H1 (cell line): ENCODE results near the gene GDF15. TPM values are rescaled to one million over a fixed set of nuclear protein-coding genes. Genes with fewer than 3 reads are reported as not detected.

Experiments
- CTCF ChIA-PET: fragments of 300-600 bp; sonication (Branson Sonifier 250); formaldehyde crosslinking; loops from one replicate; lab custom pipeline; 2021; ENCODE audit not compliant: partially characterized antibody; lab: Charles Lee
- POLR2A ChIA-PET: fragments of 300-600 bp; sonication (Branson Sonifier 250); formaldehyde crosslinking; loops from one replicate; lab custom pipeline; 2021; ENCODE audit warnings: inconsistent platforms; ENCODE audit not compliant: partially characterized antibody; lab: Charles Lee
- DNase-seq, 2 experiments: peaks; one replicate each; pipeline versions ENCODE4 v3.0.0 to v3.0.0-alpha.2; 2010 to 2022; ENCODE audit warnings: low spot score in 2 of 2, low read depth in 1 of 2, mixed read lengths in 1 of 2
- FAIRE-seq: peaks from 2 replicates; lab custom pipeline; 2011; peaks lifted over from hg19 to GRCh38; lab: Jason Lieb, UNC
- H2AFZ ChIP-seq: 2 replicates; pipeline ENCODE4 v1.8.1; 2012; ENCODE audit warnings: low read length, inconsistent platforms
- H2AK5ac ChIP-seq: 2 replicates; pipeline ENCODE4 v1.6.1; 2013; ENCODE audit warnings: low read depth, low read length
- H2BK120ac ChIP-seq: replicated peaks from 2 replicates; pipeline ENCODE3; 2013; ENCODE audit warnings: low read depth, low read length, inconsistent platforms
- H2BK12ac ChIP-seq: 2 replicates; pipeline ENCODE4 v1.6.1; 2013; ENCODE audit warnings: low read depth, low read length
- H2BK15ac ChIP-seq: 2 replicates; pipeline ENCODE4 v1.6.1; 2013; ENCODE audit warnings: low read length
- H2BK20ac ChIP-seq: 2 replicates; pipeline ENCODE4 v1.6.1; 2013; ENCODE audit warnings: low read length
- H2BK5ac ChIP-seq: 2 replicates; pipeline ENCODE4 v1.6.1; 2013; ENCODE audit warnings: low read depth, low read length
- H3K14ac ChIP-seq: 2 replicates; pipeline ENCODE4 v1.6.1; 2013; ENCODE audit warnings: inconsistent platforms; ENCODE audit not compliant: insufficient read length
- H3K18ac ChIP-seq: 2 replicates; pipeline ENCODE4 v1.6.1; 2013; ENCODE audit warnings: low read length; ENCODE audit errors: extremely low read depth
- H3K23ac ChIP-seq: 2 replicates; pipeline ENCODE4 v1.6.1; 2013; ENCODE audit warnings: inconsistent platforms; ENCODE audit not compliant: insufficient read length
- H3K23me2 ChIP-seq: 2 replicates; pipeline ENCODE4 v1.6.1; 2013; ENCODE audit warnings: low read depth, low read length
- H3K27ac ChIP-seq: 2 replicates; pipeline ENCODE4 v1.6.1; 2011; ENCODE audit warnings: low read depth, low read length, inconsistent platforms
- H3K27me3 ChIP-seq, 4 experiments: replicated peaks in 1 of 4; 1 replicate in 1 of 4; 2 replicates in 3 of 4; pipeline versions ENCODE4 v1.6.1 to v1.8.1; 2011 to 2013; ENCODE audit warnings: low read length in 3 of 4, mild to moderate bottlenecking in 3 of 4, inconsistent platforms in 2 of 4, mixed read lengths in 2 of 4, moderate library complexity in 1 of 4; ENCODE audit not compliant: control insufficient read depth in 3 of 4, insufficient read depth in 3 of 4; ENCODE audit errors: extremely low read depth in 1 of 4
- H3K36me3 ChIP-seq, 4 experiments: 2 replicates each; pipeline versions ENCODE4 v1.6.1 to v1.8.1; 2011 to 2013; ENCODE audit warnings: mild to moderate bottlenecking in 4 of 4, low read length in 3 of 4, moderate library complexity in 2 of 4, control low read depth in 1 of 4, inconsistent platforms in 1 of 4; ENCODE audit not compliant: insufficient read depth in 4 of 4, control insufficient read depth in 2 of 4
- H3K4ac ChIP-seq: replicated peaks from 2 replicates; pipeline ENCODE3; 2013; ENCODE audit warnings: low read length, low read depth, mixed read lengths, inconsistent platforms; ENCODE audit not compliant: insufficient read length
- H3K4me1 ChIP-seq, 4 experiments: replicated peaks in 1 of 4; 1 replicate in 1 of 4; 2 replicates in 3 of 4; pipeline versions ENCODE4 v1.6.1 to v1.8.1; 2011 to 2013; ENCODE audit warnings: low read length in 3 of 4, inconsistent platforms in 2 of 4, mixed read lengths in 1 of 4; ENCODE audit not compliant: insufficient read depth in 4 of 4, control insufficient read depth in 3 of 4
- H3K4me2 ChIP-seq, 2 experiments: 2 replicates each; pipeline versions ENCODE4 v1.6.1 to v1.8.1; 2011 to 2013; ENCODE audit warnings: low read depth in 2 of 2, low read length in 2 of 2, control low read depth in 1 of 2, inconsistent platforms in 1 of 2, mild to moderate bottlenecking in 1 of 2; ENCODE audit not compliant: insufficient read depth in 1 of 2
- H3K4me3 ChIP-seq, 4 experiments: fragments of 200-600, 300-600 bp in 1 of 4; sonication (generic), shearing (Covaris generic), sonication (Bioruptor Twin) in 1 of 4; 2 replicates each; pipeline versions ENCODE4 v1.5.1 to v1.8.1; 2011 to 2016; ENCODE audit warnings: low read length in 4 of 4, low read depth in 3 of 4, control low read depth in 2 of 4, inconsistent platforms in 2 of 4, mild to moderate bottlenecking in 2 of 4, mixed read lengths in 1 of 4, moderate library complexity in 1 of 4; ENCODE audit not compliant: insufficient read depth in 2 of 4; ENCODE audit errors: extremely low read depth in 1 of 4
- H3K56ac ChIP-seq: replicated peaks from 2 replicates; pipeline ENCODE3; 2013; ENCODE audit warnings: low read depth, mild to moderate bottlenecking, mixed read lengths, low read length, inconsistent platforms; ENCODE audit not compliant: insufficient read length
- H3K79me1 ChIP-seq: 2 replicates; pipeline ENCODE4 v1.6.1; 2013; ENCODE audit warnings: low read depth, low read length, control low read depth
- H3K79me2 ChIP-seq, 2 experiments: 2 replicates each; pipeline versions ENCODE4 v1.6.1 to v1.8.1; 2012 to 2013; ENCODE audit warnings: low read length in 2 of 2, mild to moderate bottlenecking in 2 of 2, inconsistent platforms in 1 of 2; ENCODE audit not compliant: insufficient read depth in 2 of 2, control insufficient read depth in 1 of 2
- H3K9ac ChIP-seq, 4 experiments: replicated peaks in 1 of 4; 1 replicate in 1 of 4; 2 replicates in 3 of 4; pipeline versions ENCODE4 v1.6.1 to v1.8.1; 2011 to 2013; ENCODE audit warnings: low read depth in 3 of 4, low read length in 3 of 4, control low read depth in 2 of 4, mild to moderate bottlenecking in 2 of 4, moderate library complexity in 2 of 4, inconsistent platforms in 1 of 4; ENCODE audit errors: extremely low read depth in 1 of 4
- H3K9me3 ChIP-seq, 2 experiments: 2 replicates each; pipeline versions ENCODE4 v1.6.1 to v1.8.1; 2012 to 2013; ENCODE audit warnings: mild to moderate bottlenecking in 2 of 2, moderate library complexity in 2 of 2, control low read depth in 1 of 2, inconsistent platforms in 1 of 2, low read depth in 1 of 2, low read length in 1 of 2, mixed read lengths in 1 of 2; ENCODE audit not compliant: insufficient read depth in 2 of 2
- H4K20me1 ChIP-seq, 2 experiments: replicated peaks in 1 of 2; 2 replicates each; pipeline versions ENCODE3 to v1.8.1; 2011 to 2013; ENCODE audit warnings: inconsistent platforms in 2 of 2, low read length in 2 of 2, mild to moderate bottlenecking in 1 of 2; ENCODE audit not compliant: insufficient read depth in 2 of 2, control insufficient read depth in 1 of 2
- H4K5ac ChIP-seq: 2 replicates; pipeline ENCODE4 v1.6.1; 2013; ENCODE audit warnings: low read length, low read depth, mixed read lengths, inconsistent platforms; ENCODE audit not compliant: insufficient read length
- H4K8ac ChIP-seq: 2 replicates; pipeline ENCODE4 v1.8.0; 2013; ENCODE audit warnings: mild to moderate bottlenecking, moderate library complexity, low read length, inconsistent platforms; ENCODE audit not compliant: insufficient read depth; ENCODE audit errors: extremely low read depth
- H4K91ac ChIP-seq: replicated peaks from 2 replicates; pipeline ENCODE3; 2013; ENCODE audit warnings: low read length, mixed read lengths, inconsistent platforms; ENCODE audit not compliant: insufficient read length
- ASH2L ChIP-seq: fragments of 200-600, 300-600 bp; sonication (generic); IDR thresholded peaks from one replicate; pipeline ENCODE4 v1.7.1; 2017; ENCODE audit warnings: low read length
- JUND ChIP-seq: IDR thresholded peaks from 2 replicates; pipeline ENCODE4 v1.6.1; 2011; ENCODE audit warnings: mild to moderate bottlenecking, improper control_type of control experiment, low read length
- NANOG ChIP-seq: IDR thresholded peaks from 2 replicates; pipeline ENCODE4 v1.6.1; 2011; ENCODE audit warnings: low read length, low read depth, mild to moderate bottlenecking, inconsistent platforms; ENCODE audit not compliant: insufficient read depth, poor library complexity, severe bottlenecking
- NRF1 ChIP-seq: IDR thresholded peaks from 2 replicates; pipeline ENCODE4 v1.6.1; 2011; ENCODE audit warnings: mild to moderate bottlenecking, low read depth, low read length, improper control_type of control experiment
- PHF8 ChIP-seq: fragments of 200-600 bp; sonication (generic); conservative IDR thresholded peaks from 2 replicates; pipeline ENCODE4 v1.7.1; 2012; ENCODE audit warnings: low read depth, mild to moderate bottlenecking, inconsistent platforms, low read length, moderate library complexity
- POLR2AphosphoS5 ChIP-seq: IDR thresholded peaks from 2 replicates; pipeline ENCODE4 v1.6.1; 2011; ENCODE audit warnings: low read depth, low read length
- SRF ChIP-seq: IDR thresholded peaks from 2 replicates; pipeline ENCODE4 v1.6.1; 2011; ENCODE audit warnings: mild to moderate bottlenecking, low read depth, low read length, moderate library complexity
- SUZ12 ChIP-seq: fragments of 200-600 bp; sonication (generic); IDR thresholded peaks from 2 replicates; pipeline ENCODE4 v1.6.1; 2012; ENCODE audit warnings: mild to moderate bottlenecking, inconsistent platforms, low read length, moderate library complexity, mixed read lengths
- WGBS, 2 experiments: shearing (Covaris generic) in 1 of 2; methylation state at CpG; one replicate each; pipeline versions ENCODE4 v1.1.6 to v1.1.7; 2013 to 2015; ENCODE audit warnings: low lambda C conversion rate in 2 of 2, mixed read lengths in 2 of 2, inconsistent platforms in 1 of 2, low coverage in 1 of 2, missing lambda C conversion rate in 1 of 2; ENCODE audit not compliant: insufficient replicate concordance in 2 of 2, insufficient coverage in 1 of 2, insufficient read length in 1 of 2; ENCODE audit errors: extremely low coverage in 1 of 2, missing lambda C conversion rate in 1 of 2; 5-methylcytosine and 5-hydroxymethylcytosine counted together
- polyA plus RNA-seq, 7 experiments: library from polyadenylated mRNA; depleted of rRNA in 3 of 7; stranded (reverse) in 5 of 7; unstranded in 2 of 7; fragments of >200 nt in 5 of 7; fragments of 200-250 nt in 2 of 7; gene quantifications; 1 replicate in 5 of 7; 2 replicates in 1 of 7; 4 replicates in 1 of 7; pipeline versions ENCODE4 v1.2.1 to v1.2.3, GENCODE V29; 2011 to 2013; ENCODE audit warnings: missing spikeins in 2 of 7, mixed read lengths in 2 of 7
- total RNA-seq: library from RNA; stranded (reverse); fragmentation: NEBNext Ultra II Directional; extraction: Animal tissue kit (Norgen Biotek cat#: 25700); gene quantifications from 2 replicates; pipeline ENCODE4 v1.2.1, GENCODE V29; 2021

The GDF15 gene
- total and polyA plus RNA-seq, 2 of the 8 experiments (the other 6 are each of a cell fraction or from before 2014, with no cell fraction given), result 4.1 to 8.5 TPM

DNA sequence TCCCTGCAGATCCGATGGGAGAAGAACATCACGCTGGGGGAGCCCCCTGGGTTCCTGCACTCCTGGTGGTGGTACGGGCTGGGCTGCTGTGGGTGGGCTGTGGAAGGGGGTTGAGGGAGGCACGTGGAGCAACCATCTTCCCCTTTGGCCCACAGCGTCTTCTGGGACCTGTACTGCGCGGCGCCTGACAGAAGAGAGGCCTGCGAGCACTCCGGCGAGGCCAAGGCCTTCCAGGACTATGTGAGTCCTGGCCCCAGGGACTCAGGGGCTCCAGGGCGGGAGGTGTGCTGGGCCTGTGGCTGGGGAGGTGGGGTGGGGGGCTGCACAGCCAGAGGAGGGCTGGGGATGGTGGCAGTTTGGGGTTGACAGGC, 41.8 kb downstream of the GDF15 start:
- Histone ChIP-seq H3K27ac (no peak overlapping the region), H3K23ac (no peak overlapping the region), H3K4me1 (peaks cover 0 to 48% (median 31%) of the 10 kb centered on the region in 4 experiments; a peak in 6 of 7 replicates), H4K91ac (no peak overlapping the region), H3K14ac (no peak overlapping the region), H3K4ac (no peak overlapping the region), H2BK5ac (no peak overlapping the region), H3K56ac (no peak overlapping the region), H3K27me3 (no peaks in the 10 kb centered on the region; a peak in 1 of 7 replicates), H3K79me1 (peaks cover 3% of the 10 kb centered on the region; the same call in 1 of the 2 replicates), H2AK5ac (no peak overlapping the region), H2BK20ac (no peak overlapping the region), H3K9ac (no peak overlapping the region), H4K20me1 (peaks cover 4 to 15% of the 10 kb centered on the region in 2 experiments), H3K36me3 (no peaks in the 10 kb centered on the region), H2BK12ac (no peak overlapping the region), H2BK120ac (no peak overlapping the region), H3K4me3 (no peak overlapping the region), H3K9me3 (no peaks in the 10 kb centered on the region), H4K5ac (no peak overlapping the region), H2AFZ (no peak overlapping the region), H3K18ac (no peak overlapping the region), H2BK15ac (no peak overlapping the region), H4K8ac (no peak overlapping the region; the same call in 1 of the 2 replicates), H3K23me2 (peaks cover 6% of the 10 kb centered on the region; the same call in 1 of the 2 replicates), H3K4me2 (no peak overlapping the region), H3K79me2 (no peaks in the 10 kb centered on the region)
- TF ChIP-seq JUND (no peak), ASH2L (no peak), PHF8 (no peak), SUZ12 (no peak), NANOG (no peak), POLR2AphosphoS5 (no peak), SRF (no peak), NRF1 (no peak)
- FAIRE-seq (no peak), DNase-seq (no peak)
- POLR2A ChIA-PET, result interaction anchor here (1.4 to 2.3 kb wide), 3 partner anchors 10 to 13 kb away, joined by 4 to 26 read pairs (median 5); partner anchors contain the start of gene SSBP4
- CTCF ChIA-PET, result interaction anchor here (1.5 to 2.8 kb wide), 3 partner anchors 8 to 39 kb away, joined by 4 to 14 read pairs (median 7); partner anchors contain the start of gene SSBP4
- 82% methylated on average over 4 of the region's 12 CpGs; no CpG with 5 or more reads in 1 of the 2 experiments for WGBS, 2 experiments
